Measurements from ENCODE around the gene SELENOP.

GRCh38 chr5:42807722-42808447 is 3.8 kb downstream of the SELENOP start:
- TF ChIP-seq ZNF274 (IDR thresholded peaks at IDR 0.05; ENCODE audit: low read depth, low read length), result no peak
- no peak for TF ChIP-seq YY1 (IDR thresholded peaks at IDR 0.05; ENCODE audit: insufficient read depth, insufficient read length)
- TF ChIP-seq SUZ12 (IDR thresholded peaks at IDR 0.05; ENCODE audit: extremely low read depth, insufficient read depth, insufficient read length), result no peak

Measured in NT2/D1 (cell line).